CD4-positive, alpha-beta T cell treated with Interleukin-4 for 4 hours (primary cell): ENCODE results near the gene PAX4.

Experiments used
- DNase-seq: peaks from one replicate; pipeline ENCODE4 v3.0.0-alpha.2; 2020

The PAX4 gene

GRCh38 chr7:127618042-127618441, at the start of gene PAX4:
PAX4 (minus strand) TSS chr7:127618142; CDS start chr7:127615928, 2,214 bp downstream.
- DNase-seq, result no peak

- DNase-seq, result no peak
Measured at GRCh38 chr7:127667017-127667670, 49.2 kb upstream of the PAX4 start.

GRCh38 chr7:127666602-127667001, 48.7 kb upstream of the PAX4 start:
- no peak for DNase-seq

- DNase-seq, result no peak
Measured at GRCh38 chr7:127665922-127666321, 48.0 kb upstream of the PAX4 start.

GRCh38 chr7:127658970-127659630, 41.2 kb upstream of the PAX4 start:
- DNase-seq, result no peak

GRCh38 chr7:127657500-127657899, 39.6 kb upstream of the PAX4 start:
- no peak for DNase-seq

GRCh38 chr7:127655720-127656119, 37.8 kb upstream of the PAX4 start:
- no peak for DNase-seq

- no peak for DNase-seq
Measured at GRCh38 chr7:127654404-127655394, 36.8 kb upstream of the PAX4 start.

GRCh38 chr7:127653396-127653795, 35.5 kb upstream of the PAX4 start:
- DNase-seq, result no peak

- DNase-seq, result no peak
Measured at GRCh38 chr7:127652333-127653248, 34.6 kb upstream of the PAX4 start.

- peak; percentile 99 for DNase-seq
Measured at GRCh38 chr7:127651556-127652332, 33.8 kb upstream of the PAX4 start, which contains the start of gene SND1. SND1 (plus strand) TSS chr7:127652194; CDS start chr7:127652374, 180 bp downstream.

- peak; percentile 5 for DNase-seq
Measured at GRCh38 chr7:127650847-127651555, 33.1 kb upstream of the PAX4 start.

GRCh38 chr7:127648986-127649385, 31.0 kb upstream of the PAX4 start:
- no peak for DNase-seq

- DNase-seq, result no peak
Measured at GRCh38 chr7:127647636-127648035, 29.7 kb upstream of the PAX4 start.

GRCh38 chr7:127644484-127644883, 26.5 kb upstream of the PAX4 start:
- DNase-seq, result no peak

- DNase-seq, result no peak
Measured at GRCh38 chr7:127638197-127638596, 20.3 kb upstream of the PAX4 start.

GRCh38 chr7:127635659-127636285, 17.8 kb upstream of the PAX4 start:
- no peak for DNase-seq

- no peak for DNase-seq
Measured at GRCh38 chr7:127632276-127632910, 14.5 kb upstream of the PAX4 start.

GRCh38 chr7:127629268-127629854, 11.4 kb upstream of the PAX4 start:
- peak; percentile 6 for DNase-seq
